PC-9 (cell line): Measurements from ENCODE around the gene CDIPT. TPM values are rescaled to one million over a fixed set of nuclear protein-coding genes. Genes with fewer than 3 reads are reported as not detected.

Experiments used
- BruUV-seq: library from RNA; stranded (reverse); fragments of 400-500 nt; replicated peaks from 2 replicates; lab custom pipeline; 2021; lab: Mats Ljungman, UMichigan
- CTCF ChIA-PET: fragments of 300-600 bp; sonication (Branson Sonifier 250); formaldehyde crosslinking; loops from one replicate; lab custom pipeline; 2022; ENCODE audit warnings: antibody characterized with exemption; lab: Charles Lee
- POLR2A ChIA-PET: fragments of 300-600 bp; sonication (Branson Sonifier 250); formaldehyde crosslinking; loops from one replicate; lab custom pipeline; 2022; ENCODE audit warnings: antibody characterized with exemption; ENCODE audit not compliant: unreplicated experiment; lab: Charles Lee
- DNase-seq, 2 experiments: peaks; one replicate each; pipeline versions ENCODE4 v3.0.0 to v3.0.0-alpha.2; 2015 to 2022; ENCODE audit warnings: mixed read lengths in 1 of 2
- H2AFZ ChIP-seq: fragments of 200-600 bp; sonication (generic); 2 replicates; pipeline ENCODE4 v1.8.1; 2017; ENCODE audit warnings: antibody characterized with exemption
- H3F3A ChIP-seq: fragments of 200-600 bp; sonication (generic); 2 replicates; pipeline ENCODE4 v1.8.1; 2017; ENCODE audit warnings: antibody characterized with exemption, mild to moderate bottlenecking, low read depth; ENCODE audit not compliant: insufficient read depth
- H3K27ac ChIP-seq: fragments of 200-600 bp; sonication (generic); 2 replicates; pipeline ENCODE4 v1.6.1; 2016; ENCODE audit warnings: mixed run types
- H3K27me3 ChIP-seq: fragments of 200-600 bp; sonication (generic); 2 replicates; pipeline ENCODE4 v1.6.1; 2016; ENCODE audit warnings: low read depth, mixed run types; ENCODE audit not compliant: insufficient read depth
- H3K36me3 ChIP-seq: fragments of 200-600 bp; sonication (generic); 2 replicates; pipeline ENCODE4 v1.6.1; 2016; ENCODE audit warnings: low read depth, mixed run types
- H3K4me1 ChIP-seq: fragments of 200-600 bp; sonication (generic); replicated peaks from 2 replicates; pipeline ENCODE4 v1.6.1; 2016; ENCODE audit warnings: mixed run types; ENCODE audit not compliant: insufficient read depth
- H3K4me2 ChIP-seq: fragments of 200-600 bp; sonication (generic); 2 replicates; pipeline ENCODE4 v1.6.1; 2017; ENCODE audit warnings: mixed run types
- H3K4me3 ChIP-seq: fragments of 200-600 bp; sonication (generic); 2 replicates; pipeline ENCODE4 v1.6.1; 2016; ENCODE audit warnings: mixed run types
- H3K79me2 ChIP-seq: fragments of 200-600 bp; sonication (generic); 2 replicates; pipeline ENCODE4 v1.6.1; 2017; ENCODE audit warnings: low read depth, mixed run types
- H3K9me2 ChIP-seq: fragments of 200-600 bp; sonication (generic); 2 replicates; pipeline ENCODE4 v1.8.1; 2017; ENCODE audit warnings: mild to moderate bottlenecking; ENCODE audit not compliant: insufficient read depth
- H3K9me3 ChIP-seq: fragments of 200-600 bp; sonication (generic); 2 replicates; pipeline ENCODE4 v1.8.1; 2016; ENCODE audit warnings: low read depth; ENCODE audit not compliant: insufficient read depth
- H4K20me1 ChIP-seq: fragments of 200-600 bp; sonication (generic); 2 replicates; pipeline ENCODE4 v1.8.1; 2017; ENCODE audit not compliant: insufficient read depth
- EZH2 ChIP-seq: fragments of 200-600 bp; sonication (generic); IDR thresholded peaks from 2 replicates; pipeline ENCODE4 v1.8.0; 2017; ENCODE audit warnings: antibody characterized with exemption, low read depth
- intact Hi-C: fragments of 100-400 bp; cut with micrococcal nuclease; formaldehyde crosslinking; loops from one replicate; pipeline ENCODE4 v1.10.0; 2022; ENCODE audit not compliant: unreplicated experiment
- total RNA-seq: library from RNA; stranded (reverse); gene quantifications from 2 replicates; pipeline ENCODE4 v1.2.3, GENCODE V29; 2021
- TF ChIP-seq, protein P1 (sequence below): fragments of 200-600 bp; sonication (generic); conservative IDR thresholded peaks from 2 replicates; pipeline ENCODE4 v1.6.1; 2017; ENCODE audit warnings: mixed run types, antibody characterized with exemption, mild to moderate bottlenecking, moderate library complexity

Gene CDIPT
- total RNA-seq, 1 experiment from 2014 or later: 90.6 TPM

- H3K4me3 ChIP-seq: no peak overlapping the region
- BruUV-seq: no TSS peak
- no peak overlapping the region for H2AFZ ChIP-seq
- intact Hi-C loops: no loop called here
- DNase-seq: no peak
- H4K20me1 ChIP-seq: no peaks in the 10 kb centered on the region
- ChIA-PET CTCF (no interaction called here), POLR2A (no interaction called here)
- no peaks in the 10 kb centered on the region for H3K4me1 ChIP-seq
- H3K27ac ChIP-seq: no peak overlapping the region
- no peak overlapping the region for H3K4me2 ChIP-seq
- no peaks in the 10 kb centered on the region for H3K36me3 ChIP-seq
- no peaks in the 10 kb centered on the region for H3K9me2 ChIP-seq
- TF ChIP-seq, protein P1, sequence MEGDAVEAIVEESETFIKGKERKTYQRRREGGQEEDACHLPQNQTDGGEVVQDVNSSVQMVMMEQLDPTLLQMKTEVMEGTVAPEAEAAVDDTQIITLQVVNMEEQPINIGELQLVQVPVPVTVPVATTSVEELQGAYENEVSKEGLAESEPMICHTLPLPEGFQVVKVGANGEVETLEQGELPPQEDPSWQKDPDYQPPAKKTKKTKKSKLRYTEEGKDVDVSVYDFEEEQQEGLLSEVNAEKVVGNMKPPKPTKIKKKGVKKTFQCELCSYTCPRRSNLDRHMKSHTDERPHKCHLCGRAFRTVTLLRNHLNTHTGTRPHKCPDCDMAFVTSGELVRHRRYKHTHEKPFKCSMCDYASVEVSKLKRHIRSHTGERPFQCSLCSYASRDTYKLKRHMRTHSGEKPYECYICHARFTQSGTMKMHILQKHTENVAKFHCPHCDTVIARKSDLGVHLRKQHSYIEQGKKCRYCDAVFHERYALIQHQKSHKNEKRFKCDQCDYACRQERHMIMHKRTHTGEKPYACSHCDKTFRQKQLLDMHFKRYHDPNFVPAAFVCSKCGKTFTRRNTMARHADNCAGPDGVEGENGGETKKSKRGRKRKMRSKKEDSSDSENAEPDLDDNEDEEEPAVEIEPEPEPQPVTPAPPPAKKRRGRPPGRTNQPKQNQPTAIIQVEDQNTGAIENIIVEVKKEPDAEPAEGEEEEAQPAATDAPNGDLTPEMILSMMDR: no peak
- TF ChIP-seq EZH2: no peak
- no peaks in the 10 kb centered on the region for H3K27me3 ChIP-seq
- no peaks in the 10 kb centered on the region for H3K9me3 ChIP-seq
- H3F3A ChIP-seq: peaks cover 13% of the 10 kb centered on the region; the same call in 1 of the 2 replicates
- H3K79me2 ChIP-seq: no peaks in the 10 kb centered on the region
Measured at GRCh38 chr16:29876594-29877249, 13.7 kb upstream of the CDIPT start.

GRCh38 chr16:29876217-29876593 lies 13.2 kb upstream of the CDIPT start:
- H3K4me3 ChIP-seq: no peak overlapping the region
- no peaks in the 10 kb centered on the region for H3K9me2 ChIP-seq
- POLR2A ChIA-PET: no interaction called here
- no TSS peak for BruUV-seq
- H4K20me1 ChIP-seq: no peaks in the 10 kb centered on the region
- no peaks in the 10 kb centered on the region for H3K27me3 ChIP-seq
- H3K4me2 ChIP-seq: no peak overlapping the region
- CTCF ChIA-PET: no interaction called here
- no peaks in the 10 kb centered on the region for H3K79me2 ChIP-seq
- H3K36me3 ChIP-seq: no peaks in the 10 kb centered on the region
- no peak for DNase-seq
- TF ChIP-seq, protein P1: no peak
- no peak for TF ChIP-seq EZH2
- H3K9me3 ChIP-seq: no peaks in the 10 kb centered on the region
- no peaks in the 10 kb centered on the region for H3K4me1 ChIP-seq
- H2AFZ ChIP-seq: no peak overlapping the region
- peaks cover 13% of the 10 kb centered on the region; the same call in 1 of the 2 replicates for H3F3A ChIP-seq
- intact Hi-C loops: no loop called here
- no peak overlapping the region for H3K27ac ChIP-seq

- Histone ChIP-seq H2AFZ (no peak overlapping the region), H3K27ac (no peak overlapping the region), H3K9me2 (no peaks in the 10 kb centered on the region), H4K20me1 (no peaks in the 10 kb centered on the region), H3K4me1 (no peaks in the 10 kb centered on the region), H3K9me3 (no peaks in the 10 kb centered on the region), H3K36me3 (no peaks in the 10 kb centered on the region), H3K27me3 (no peaks in the 10 kb centered on the region), H3K4me2 (no peak overlapping the region), H3K79me2 (no peaks in the 10 kb centered on the region), H3K4me3 (no peak overlapping the region), H3F3A (peaks cover 13% of the 10 kb centered on the region; the same call in 1 of the 2 replicates)
- ChIA-PET POLR2A (no interaction called here), CTCF (interaction anchor here (0.7 kb wide), 1 partner anchor 24 kb away, joined by 5 read pairs; the partner anchor contains the start of gene SEZ6L2)
- DNase-seq: no peak
- intact Hi-C loops: no loop called here
- BruUV-seq: no TSS peak
- TF ChIP-seq, protein P1: no peak
- no peak for TF ChIP-seq EZH2
Measured at GRCh38 chr16:29875206-29875605, 12.2 kb upstream of the CDIPT start.
